ENCODE measurements around the gene NOVA1.

DNA sequence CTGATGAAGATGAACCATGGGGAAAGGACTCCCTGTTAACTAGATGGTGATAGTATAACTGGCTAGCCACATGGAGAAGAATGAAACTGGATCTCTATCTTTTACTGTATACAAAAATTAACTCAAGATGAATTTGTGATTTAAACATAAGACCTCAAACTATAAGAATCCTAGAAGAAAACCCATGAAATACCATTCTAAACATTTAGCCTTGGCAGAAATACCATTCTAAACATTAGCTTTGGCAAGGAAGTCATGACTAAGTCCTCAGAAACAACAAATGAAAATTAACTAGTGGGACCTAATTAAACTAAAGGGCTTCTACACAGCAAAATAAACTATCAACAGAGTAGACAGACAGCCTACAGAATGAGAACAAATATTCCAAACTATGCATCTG, 28.4 kb upstream of the NOVA1 start:
- TF ChIP-seq EZH2 (IDR thresholded peaks at IDR 0.05) = no peak
- no peak for TF ChIP-seq POLR2AphosphoS5 (IDR thresholded peaks at IDR 0.05; ENCODE audit: borderline replicate concordance, low read depth, low read length)
